Measurements from ENCODE around the gene CTAGE1.

Gene CTAGE1

GRCh38 chr18:22391407-22392345 is 26.0 kb downstream of the CTAGE1 start:
- Histone ChIP-seq H3K27me3 (ENCODE audit: insufficient read depth, low read length) (no peaks in the 10 kb centered on the region), H3K9me3 (ENCODE audit: insufficient read depth, low read depth, low read length) (no peaks in the 10 kb centered on the region), H3K4me1 (ENCODE audit: insufficient read depth, low read length) (no peaks in the 10 kb centered on the region), H3K27ac (ENCODE audit: low read depth, low read length) (no peak overlapping the region), H3K4me3 (ENCODE audit: low read length) (no peak overlapping the region), H3K36me3 (ENCODE audit: insufficient read depth, low read length) (no peaks in the 10 kb centered on the region), H3K9ac (ENCODE audit: low read depth, low read length) (no peak overlapping the region)
- WGBS, result 86% methylated on average over 5 of the region's 6 CpGs

DNA sequence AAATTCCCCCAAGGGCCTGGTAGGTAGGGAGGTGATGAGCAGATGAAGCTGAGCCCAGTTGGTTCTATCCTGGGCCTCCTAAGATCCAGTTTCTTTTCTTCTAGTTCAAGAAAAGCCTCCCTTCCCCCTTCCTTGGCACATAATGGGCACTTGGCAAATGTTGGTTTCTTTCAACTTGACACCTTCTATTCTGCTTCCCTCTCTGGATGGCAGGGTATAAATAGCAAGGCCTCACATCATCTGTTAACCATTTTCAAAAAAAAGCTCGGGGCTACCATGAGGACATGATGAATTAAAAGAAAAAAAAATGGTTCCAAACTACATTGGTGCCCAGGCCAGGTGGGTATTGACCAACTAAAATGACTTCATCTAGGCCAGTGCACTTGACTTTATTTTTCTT is 29.9 kb downstream of the CTAGE1 start:
- no peak overlapping the region for H3K4me3 ChIP-seq (ENCODE audit: low read length)
- no peaks in the 10 kb centered on the region for H3K27me3 ChIP-seq (ENCODE audit: insufficient read depth, low read length)
- WGBS, result 83% methylated on average over 1 of the region's 1 CpG
- no peaks in the 10 kb centered on the region for H3K4me1 ChIP-seq (ENCODE audit: insufficient read depth, low read length)
- H3K36me3 ChIP-seq (ENCODE audit: insufficient read depth, low read length), result no peaks in the 10 kb centered on the region
- H3K27ac ChIP-seq (ENCODE audit: low read depth, low read length), result no peak overlapping the region
- H3K9me3 ChIP-seq (ENCODE audit: insufficient read depth, low read depth, low read length), result no peaks in the 10 kb centered on the region
- no peak overlapping the region for H3K9ac ChIP-seq (ENCODE audit: low read depth, low read length)

DNA sequence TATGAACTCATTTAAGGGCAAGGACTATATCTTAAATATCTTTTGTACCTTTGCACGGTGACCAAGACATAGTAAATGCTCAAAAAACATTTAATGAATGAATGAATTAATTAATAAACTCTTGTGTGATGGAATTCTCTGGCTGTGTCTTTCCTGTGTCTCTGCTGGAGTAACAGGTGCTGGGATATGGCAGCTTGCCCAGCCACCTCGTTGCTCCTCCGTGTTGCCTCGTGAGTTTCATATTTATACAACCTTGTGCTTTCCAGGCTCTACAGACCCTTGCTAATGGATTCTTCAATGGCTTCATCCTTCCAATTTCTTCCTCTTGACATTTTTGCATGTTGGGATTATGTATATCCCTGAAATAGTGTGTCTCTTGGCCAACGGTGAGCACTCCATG is 30.4 kb downstream of the CTAGE1 start:
- Histone ChIP-seq H3K4me3 (ENCODE audit: low read length) (no peak overlapping the region), H3K9ac (ENCODE audit: low read depth, low read length) (no peak overlapping the region), H3K36me3 (ENCODE audit: insufficient read depth, low read length) (no peaks in the 10 kb centered on the region), H3K9me3 (ENCODE audit: insufficient read depth, low read depth, low read length) (no peaks in the 10 kb centered on the region), H3K27me3 (ENCODE audit: insufficient read depth, low read length) (no peaks in the 10 kb centered on the region), H3K4me1 (ENCODE audit: insufficient read depth, low read length) (no peaks in the 10 kb centered on the region), H3K27ac (ENCODE audit: low read depth, low read length) (no peak overlapping the region)
- WGBS, result 98% methylated on average over 3 of the region's 5 CpGs

GRCh38 chr18:22385718-22386117 is 32.0 kb downstream of the CTAGE1 start:
- H3K9me3 ChIP-seq (ENCODE audit: insufficient read depth, low read depth, low read length), result no peaks in the 10 kb centered on the region
- no peaks in the 10 kb centered on the region for H3K4me1 ChIP-seq (ENCODE audit: insufficient read depth, low read length)
- no peaks in the 10 kb centered on the region for H3K27me3 ChIP-seq (ENCODE audit: insufficient read depth, low read length)
- 60% methylated on average over 3 of the region's 4 CpGs for WGBS
- H3K27ac ChIP-seq (ENCODE audit: low read depth, low read length), result no peak overlapping the region
- no peaks in the 10 kb centered on the region for H3K36me3 ChIP-seq (ENCODE audit: insufficient read depth, low read length)
- no peak overlapping the region for H3K4me3 ChIP-seq (ENCODE audit: low read length)
- H3K9ac ChIP-seq (ENCODE audit: low read depth, low read length), result no peak overlapping the region

DNA sequence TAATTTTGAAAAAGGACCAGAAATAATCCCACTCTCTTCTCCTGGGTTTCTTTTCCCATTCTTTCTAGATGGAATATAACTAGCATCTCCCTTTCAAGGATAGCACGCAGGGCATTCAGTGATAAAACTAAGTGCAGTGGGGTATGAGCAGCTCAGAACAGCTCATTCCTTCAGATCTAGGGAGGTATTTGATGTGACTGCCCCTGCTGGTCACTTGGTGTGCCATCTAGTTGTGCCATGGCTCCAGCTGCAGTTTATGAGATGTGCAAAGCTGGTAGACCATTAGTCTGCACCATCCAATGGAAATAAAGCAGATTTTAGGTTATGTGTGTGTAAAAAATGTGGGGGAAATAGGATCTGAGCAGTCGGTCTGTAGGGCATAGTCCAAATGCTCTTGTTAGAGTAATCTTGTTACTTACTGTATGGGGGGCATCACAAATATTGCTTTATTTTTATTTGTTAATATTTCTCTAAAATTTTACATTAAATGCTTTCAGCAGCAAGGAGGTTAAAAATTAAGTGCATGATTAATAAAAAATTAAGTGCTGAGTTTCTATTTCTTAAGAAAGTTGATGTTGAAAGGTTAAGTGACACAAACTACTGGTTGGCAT is 38.9 kb downstream of the CTAGE1 start:
- H3K4me1 ChIP-seq (ENCODE audit: insufficient read depth, low read length), result no peaks in the 10 kb centered on the region
- 79% methylated on average over 2 of the region's 2 CpGs for WGBS
- no peaks in the 10 kb centered on the region for H3K9me3 ChIP-seq (ENCODE audit: insufficient read depth, low read depth, low read length)
- H3K27me3 ChIP-seq (ENCODE audit: insufficient read depth, low read length), result no peaks in the 10 kb centered on the region; the same call in 1 of the 2 replicates
- H3K27ac ChIP-seq (ENCODE audit: low read depth, low read length), result no peak overlapping the region
- no peak overlapping the region for H3K9ac ChIP-seq (ENCODE audit: low read depth, low read length)
- H3K4me3 ChIP-seq (ENCODE audit: low read length), result no peak overlapping the region
- no peaks in the 10 kb centered on the region for H3K36me3 ChIP-seq (ENCODE audit: insufficient read depth, low read length)

- Histone ChIP-seq H3K27me3 (ENCODE audit: insufficient read depth, low read length) (no peaks in the 10 kb centered on the region; the same call in 1 of the 2 replicates), H3K9me3 (ENCODE audit: insufficient read depth, low read depth, low read length) (no peaks in the 10 kb centered on the region), H3K4me3 (ENCODE audit: low read length) (no peak overlapping the region), H3K36me3 (ENCODE audit: insufficient read depth, low read length) (no peaks in the 10 kb centered on the region), H3K27ac (ENCODE audit: low read depth, low read length) (no peak overlapping the region), H3K4me1 (ENCODE audit: insufficient read depth, low read length) (no peaks in the 10 kb centered on the region), H3K9ac (ENCODE audit: low read depth, low read length) (no peak overlapping the region)
- whole genome bisulfite sequencing, result 95% methylated on average over 1 of the region's 1 CpG
Observed at GRCh38 chr18:22377769-22378168, 39.9 kb downstream of the CTAGE1 start.

GRCh38 chr18:22370414-22370813 is 47.3 kb downstream of the CTAGE1 start:
- Histone ChIP-seq H3K4me3 (ENCODE audit: low read length) (no peak overlapping the region), H3K27ac (ENCODE audit: low read depth, low read length) (no peak overlapping the region), H3K36me3 (ENCODE audit: insufficient read depth, low read length) (no peaks in the 10 kb centered on the region), H3K27me3 (ENCODE audit: insufficient read depth, low read length) (no peaks in the 10 kb centered on the region), H3K4me1 (ENCODE audit: insufficient read depth, low read length) (no peaks in the 10 kb centered on the region), H3K9ac (ENCODE audit: low read depth, low read length) (no peak overlapping the region), H3K9me3 (ENCODE audit: insufficient read depth, low read depth, low read length) (no peaks in the 10 kb centered on the region)
- 94% methylated on average over 4 of the region's 4 CpGs for whole genome bisulfite sequencing

GRCh38 chr18:22368021-22368420 is 49.7 kb downstream of the CTAGE1 start:
- H3K36me3 ChIP-seq (ENCODE audit: insufficient read depth, low read length), result no peaks in the 10 kb centered on the region
- H3K4me1 ChIP-seq (ENCODE audit: insufficient read depth, low read length), result no peaks in the 10 kb centered on the region
- 86% methylated on average over 1 of the region's 1 CpG for WGBS
- no peak overlapping the region for H3K27ac ChIP-seq (ENCODE audit: low read depth, low read length)
- no peaks in the 10 kb centered on the region for H3K9me3 ChIP-seq (ENCODE audit: insufficient read depth, low read depth, low read length)
- no peak overlapping the region for H3K9ac ChIP-seq (ENCODE audit: low read depth, low read length)
- H3K4me3 ChIP-seq (ENCODE audit: low read length), result no peak overlapping the region
- H3K27me3 ChIP-seq (ENCODE audit: insufficient read depth, low read length), result peaks cover 8% of the 10 kb centered on the region

DNA sequence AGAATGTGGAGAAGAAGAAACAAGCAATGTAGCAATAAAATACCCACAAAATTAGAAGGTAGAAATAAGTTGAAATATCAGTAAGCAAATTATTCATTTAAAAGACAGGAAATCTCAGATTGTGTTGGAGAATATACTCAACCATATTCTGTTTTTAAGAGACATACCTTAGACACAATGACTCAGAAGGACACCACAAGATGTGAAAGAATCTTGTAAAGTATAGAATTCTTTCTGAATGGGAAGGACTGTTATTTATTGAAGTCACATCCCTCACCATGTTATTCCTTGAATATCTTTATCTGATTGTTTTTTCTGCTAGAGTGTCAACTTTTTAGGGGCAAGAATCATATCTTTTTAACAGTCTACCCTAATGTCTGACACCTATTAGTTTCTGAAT is 50.4 kb downstream of the CTAGE1 start:
- peaks cover 15% of the 10 kb centered on the region for H3K27me3 ChIP-seq (ENCODE audit: insufficient read depth, low read length)
- no peak overlapping the region for H3K4me3 ChIP-seq (ENCODE audit: low read length)
- H3K27ac ChIP-seq (ENCODE audit: low read depth, low read length), result no peak overlapping the region
- H3K4me1 ChIP-seq (ENCODE audit: insufficient read depth, low read length), result no peaks in the 10 kb centered on the region
- H3K36me3 ChIP-seq (ENCODE audit: insufficient read depth, low read length), result no peaks in the 10 kb centered on the region
- H3K9me3 ChIP-seq (ENCODE audit: insufficient read depth, low read depth, low read length), result no peaks in the 10 kb centered on the region
- no peak overlapping the region for H3K9ac ChIP-seq (ENCODE audit: low read depth, low read length)

GRCh38 chr18:22363867-22364463 is 53.8 kb downstream of the CTAGE1 start:
- Histone ChIP-seq H3K4me3 (ENCODE audit: low read length) (no peak overlapping the region), H3K4me1 (ENCODE audit: insufficient read depth, low read length) (no peaks in the 10 kb centered on the region), H3K36me3 (ENCODE audit: insufficient read depth, low read length) (no peaks in the 10 kb centered on the region), H3K27ac (ENCODE audit: low read depth, low read length) (no peak overlapping the region), H3K27me3 (ENCODE audit: insufficient read depth, low read length) (peaks cover 26% of the 10 kb centered on the region), H3K9me3 (ENCODE audit: insufficient read depth, low read depth, low read length) (no peaks in the 10 kb centered on the region), H3K9ac (ENCODE audit: low read depth, low read length) (no peak overlapping the region)
- 90% methylated on average over 1 of the region's 1 CpG for WGBS

Data from HUES64 (cell line).